Colonic mucosa (tissue), 4 donors: Measurements from ENCODE around the gene PPTC7. TPM values are rescaled to one million over a fixed set of nuclear protein-coding genes. Genes with fewer than 3 reads are reported as not detected.
A peak's percentile ranks its signal among the peaks of the same experiment; 100 is the strongest.

Experiments used
- DNase-seq: peaks from one replicate; pipeline ENCODE4 v3.0.0-alpha.2; 2020
- H3K27ac ChIP-seq: fragments of 200-600 bp; one replicate; pipeline ENCODE4 v1.8.0; 2021
- H3K27me3 ChIP-seq: fragments of 200-600 bp; one replicate; pipeline ENCODE4 v1.8.0; 2021
- H3K36me3 ChIP-seq: fragments of 200-600 bp; one replicate; pipeline ENCODE4 v1.8.0; 2021
- H3K4me1 ChIP-seq: fragments of 200-600 bp; one replicate; pipeline ENCODE4 v1.8.0; 2021; ENCODE audit warnings: mild to moderate bottlenecking
- H3K4me3 ChIP-seq: fragments of 200-600 bp; one replicate; pipeline ENCODE4 v1.8.0; 2021
- H3K9ac ChIP-seq, 2 donors: one replicate each; pipeline ENCODE4 v1.7.0; 2013; ENCODE audit warnings: control low read depth in 2 of 2, low read depth in 2 of 2, low read length in 2 of 2
- H3K9me3 ChIP-seq: fragments of 200-600 bp; one replicate; pipeline ENCODE4 v1.8.0; 2021
- intact Hi-C: fragments of 100-400 bp; cut with DNase I; formaldehyde crosslinking; loops from one replicate; pipeline ENCODE4 v1.14.1; 2022
- total RNA-seq, 2 donors: library from RNA; stranded (reverse); fragmentation: NEBNext Ultra II Directional in 1 of 2; extraction: Animal tissue kit (Norgen Biotek cat#: 25700) in 1 of 2; gene quantifications; one replicate each; pipeline ENCODE4 v1.2.1, GENCODE V29; 2021
- TF ChIP-seq, protein P1 (sequence below): fragments of 200-600 bp; IDR thresholded peaks from one replicate; pipeline ENCODE4 v1.8.0; 2022; ENCODE audit warnings: antibody characterized with exemption, mild to moderate bottlenecking
- donor health status: healthy.
- donor health status: DM: no; HTN: no; CAD: no.
- donor health status: DM: no; HTN: no; CAD: no.

The PPTC7 gene
- total RNA-seq, 2 donors from 2014 or later, result 25.7 to 34.9 TPM

DNA sequence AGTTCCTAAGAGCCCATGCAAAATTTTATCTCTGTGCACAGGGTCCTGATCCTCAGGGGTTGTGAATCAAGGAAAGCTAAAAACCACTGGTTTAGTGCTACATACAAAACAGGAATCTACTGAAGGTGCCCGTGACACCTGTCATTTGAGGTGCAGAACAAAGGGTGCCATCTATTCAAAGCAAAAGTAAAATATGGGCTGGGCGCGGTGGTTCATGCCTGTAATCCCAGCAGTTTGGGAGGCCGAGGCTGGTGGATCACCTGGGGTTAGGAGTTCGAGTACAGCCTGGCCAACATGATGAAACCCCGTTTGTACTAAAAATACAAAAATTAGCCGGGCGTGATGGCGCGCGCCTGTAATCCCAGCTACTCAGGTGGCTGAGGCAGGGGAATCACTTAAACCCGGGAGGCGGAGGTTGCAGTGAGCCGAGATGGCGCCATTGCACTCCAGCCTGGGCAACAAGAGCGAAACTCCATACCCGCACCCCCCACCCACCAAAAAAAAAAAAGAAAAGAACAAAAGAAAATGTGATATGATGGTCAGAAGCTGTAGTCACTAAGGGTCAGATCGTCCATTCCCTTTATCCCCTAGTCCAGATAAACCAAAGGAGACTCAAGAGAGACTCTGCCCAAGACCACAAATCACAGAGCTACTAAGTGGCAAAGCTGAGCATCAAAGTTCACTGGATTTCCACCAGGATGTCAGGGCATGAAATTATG, 3.4 kb downstream of the PPTC7 start:
- Histone ChIP-seq H3K9ac (peak overlapping the region in 1 of 2 donors; percentile 92), H3K4me3 (no peak overlapping the region), H3K9me3 (no peaks in the 10 kb centered on the region), H3K27me3 (no peaks in the 10 kb centered on the region), H3K36me3 (no peaks in the 10 kb centered on the region), H3K27ac (peak overlapping the region; percentile 88), H3K4me1 (peaks cover 3% of the 10 kb centered on the region)
- no peak for DNase-seq
- intact Hi-C loops, result no loop called here
- TF ChIP-seq, protein P1, sequence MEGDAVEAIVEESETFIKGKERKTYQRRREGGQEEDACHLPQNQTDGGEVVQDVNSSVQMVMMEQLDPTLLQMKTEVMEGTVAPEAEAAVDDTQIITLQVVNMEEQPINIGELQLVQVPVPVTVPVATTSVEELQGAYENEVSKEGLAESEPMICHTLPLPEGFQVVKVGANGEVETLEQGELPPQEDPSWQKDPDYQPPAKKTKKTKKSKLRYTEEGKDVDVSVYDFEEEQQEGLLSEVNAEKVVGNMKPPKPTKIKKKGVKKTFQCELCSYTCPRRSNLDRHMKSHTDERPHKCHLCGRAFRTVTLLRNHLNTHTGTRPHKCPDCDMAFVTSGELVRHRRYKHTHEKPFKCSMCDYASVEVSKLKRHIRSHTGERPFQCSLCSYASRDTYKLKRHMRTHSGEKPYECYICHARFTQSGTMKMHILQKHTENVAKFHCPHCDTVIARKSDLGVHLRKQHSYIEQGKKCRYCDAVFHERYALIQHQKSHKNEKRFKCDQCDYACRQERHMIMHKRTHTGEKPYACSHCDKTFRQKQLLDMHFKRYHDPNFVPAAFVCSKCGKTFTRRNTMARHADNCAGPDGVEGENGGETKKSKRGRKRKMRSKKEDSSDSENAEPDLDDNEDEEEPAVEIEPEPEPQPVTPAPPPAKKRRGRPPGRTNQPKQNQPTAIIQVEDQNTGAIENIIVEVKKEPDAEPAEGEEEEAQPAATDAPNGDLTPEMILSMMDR, result no peak

DNA sequence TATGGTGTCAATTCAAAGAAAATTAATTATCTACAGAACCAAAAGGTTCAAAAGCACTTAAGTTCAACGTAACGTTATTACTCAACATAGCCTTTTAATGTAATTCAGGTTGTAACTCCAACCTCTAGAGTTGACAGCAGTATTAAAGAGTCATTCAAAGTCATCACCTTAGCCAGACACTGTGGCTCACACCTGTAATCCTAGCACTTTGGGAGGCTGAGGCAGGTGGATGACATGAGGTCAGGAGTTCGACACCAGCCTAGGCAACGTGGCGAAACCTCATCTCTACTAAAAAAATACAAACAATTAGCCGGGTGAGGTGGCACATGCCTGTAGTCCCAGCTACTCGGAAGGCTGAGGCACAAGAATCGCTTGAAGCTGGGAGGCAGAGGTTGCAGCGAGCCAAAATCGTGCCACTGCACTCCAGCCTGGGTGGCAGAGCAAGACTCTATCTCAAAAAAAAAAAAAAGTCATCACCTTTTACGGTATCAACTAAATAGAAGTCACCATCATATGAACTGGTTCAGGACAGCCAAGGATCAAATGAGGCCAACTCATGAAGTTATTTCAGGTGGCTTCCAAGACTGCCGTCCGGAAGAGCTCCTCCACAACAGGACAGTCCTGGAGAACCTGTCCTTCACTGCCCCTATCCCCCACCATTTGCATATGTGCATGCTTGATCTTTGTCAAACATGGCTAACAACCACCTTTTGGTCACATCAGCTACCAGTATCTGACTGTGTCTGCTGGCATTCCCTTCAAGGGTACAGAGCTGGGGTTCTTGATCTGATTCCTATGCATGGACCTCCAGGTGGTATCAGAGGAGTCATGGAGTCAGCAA, 4.2 kb downstream of the PPTC7 start:
- TF ChIP-seq, protein P1, result no peak
- H3K27me3 ChIP-seq, result no peaks in the 10 kb centered on the region
- H3K9ac ChIP-seq, result peak overlapping the region in 1 of 2 donors; percentile 92
- no peaks in the 10 kb centered on the region for H3K36me3 ChIP-seq
- peak overlapping the region; percentile 88 for H3K27ac ChIP-seq
- H3K9me3 ChIP-seq, result no peaks in the 10 kb centered on the region
- peaks cover 8% of the 10 kb centered on the region for H3K4me1 ChIP-seq
- no peak for DNase-seq
- no peak overlapping the region for H3K4me3 ChIP-seq
- intact Hi-C loops, result no loop called here

DNA sequence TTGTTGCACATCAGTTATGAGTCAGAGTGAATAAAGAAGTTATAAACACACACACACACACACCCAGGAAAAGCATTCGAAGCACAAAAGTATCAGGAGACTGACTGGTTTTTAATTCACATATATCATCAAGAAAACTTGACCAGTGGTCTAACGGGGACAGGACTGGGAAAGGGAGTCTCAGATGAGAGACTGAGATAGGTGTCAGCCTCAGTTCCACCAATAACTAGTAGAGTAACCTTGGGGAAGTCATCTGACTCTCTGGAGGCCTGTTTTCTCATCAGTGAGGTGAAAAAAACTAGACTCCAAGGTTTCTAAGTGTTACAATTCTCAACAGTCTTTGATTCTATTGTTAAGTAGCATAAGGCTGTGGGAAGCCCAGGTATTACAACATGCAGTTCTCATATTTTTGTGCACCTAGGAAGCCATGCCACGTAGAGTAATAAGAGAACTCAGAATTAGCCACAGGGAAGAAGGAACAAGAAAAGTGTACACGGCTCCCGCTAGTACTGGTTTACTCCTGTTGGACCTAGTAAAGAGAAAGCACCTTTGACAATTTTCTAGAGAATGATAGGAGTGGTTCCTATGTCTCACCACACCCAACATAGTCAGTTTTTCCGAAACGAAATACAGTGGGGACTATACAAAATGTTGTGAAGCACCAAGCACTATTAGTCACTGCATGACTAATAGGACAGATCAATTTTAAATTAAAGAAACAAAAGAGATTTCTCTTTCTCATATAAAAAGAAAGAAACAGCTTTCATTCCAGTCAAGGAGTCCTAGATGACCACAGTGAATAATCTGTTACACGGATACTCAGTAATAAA, 5.0 kb downstream of the PPTC7 start:
- Histone ChIP-seq H3K36me3 (no peaks in the 10 kb centered on the region), H3K4me1 (peaks cover 8% of the 10 kb centered on the region), H3K4me3 (no peak overlapping the region), H3K9me3 (no peaks in the 10 kb centered on the region), H3K27me3 (no peaks in the 10 kb centered on the region), H3K9ac (peak overlapping the region; percentile 17 to 92), H3K27ac (peak overlapping the region; percentile 88)
- TF ChIP-seq, protein P1, result no peak
- intact Hi-C loops, result no loop called here
- peak; percentile 83 for DNase-seq

DNA sequence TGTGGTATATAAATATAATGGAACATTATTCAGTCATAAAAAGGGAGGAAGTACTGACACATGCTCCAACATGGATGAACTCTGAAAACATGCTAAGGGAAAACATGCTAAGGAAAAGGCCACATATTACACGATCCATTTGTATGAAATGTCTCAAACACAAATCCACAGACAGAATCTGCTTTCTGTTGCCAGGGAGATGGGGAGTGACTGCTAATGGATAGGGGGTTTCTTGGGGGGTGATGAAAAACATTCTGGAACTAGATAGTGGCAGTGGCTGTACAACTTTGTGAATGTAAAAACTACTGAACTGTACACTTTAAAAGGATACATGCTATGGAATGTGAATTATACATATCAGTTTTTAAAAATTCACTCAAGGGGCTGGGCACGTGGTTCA, 6.6 kb downstream of the PPTC7 start:
- Histone ChIP-seq H3K4me3 (no peak overlapping the region), H3K27ac (peak overlapping the region; percentile 88)

More for the DNA sequence above, 6.6 kb downstream of the PPTC7 start:
- Histone ChIP-seq H3K27me3 (no peaks in the 10 kb centered on the region), H3K9ac (no peak overlapping the region), H3K9me3 (no peaks in the 10 kb centered on the region), H3K36me3 (no peaks in the 10 kb centered on the region), H3K4me1 (peaks cover 8% of the 10 kb centered on the region)
- no peak for DNase-seq
- intact Hi-C loops, result no loop called here
- TF ChIP-seq, protein P1, result no peak
